ENCODE data around the gene MOB3A. TPM values are rescaled to one million over a fixed set of nuclear protein-coding genes. Genes with fewer than 3 reads are reported as not detected.

MOB3A gene
- total and polyA plus RNA-seq, 10 of the 15 experiments (the other 5 are each of a cell fraction or from before 2014, with no cell fraction given) = 7.5 to 229 (median 79.4) TPM

- peak; percentile 34; the same call in 1 of the 2 replicates for TF ChIP-seq LARP7 (IDR thresholded peaks at IDR 0.05)
- no peak for TF ChIP-seq SMC3 (IDR thresholded peaks at IDR 0.05; ENCODE audit: borderline replicate concordance, low read length)
- peak; percentile 65 for TF ChIP-seq POLR2AphosphoS5 (IDR thresholded peaks at IDR 0.05; ENCODE audit: low read length)
- Histone ChIP-seq H3K9ac (ENCODE audit: control insufficient read depth, insufficient read depth, low read length) (0 out of 2 replicates have a peak overlapping the region, but pooled peaks have one; percentile 9), H3K4me2 (ENCODE audit: control insufficient read depth, insufficient read depth) (peak overlapping the region; percentile 26), H3K4me1 (ENCODE audit: control insufficient read depth, insufficient read depth, low read length) (peaks cover 36% of the 10 kb centered on the region), H3K4me3 (peak overlapping the region; percentile 95), H3K79me2 (ENCODE audit: control insufficient read depth, insufficient read depth, low read length) (peaks cover 91% of the 10 kb centered on the region), H3K9me3 (replicated peaks; ENCODE audit: control insufficient read depth, insufficient read depth, low read length) (no peaks in the 10 kb centered on the region; the same call in 2 of the 3 replicates), H4K20me1 (ENCODE audit: control insufficient read depth, insufficient read depth) (peaks cover 36% of the 10 kb centered on the region), H3K27ac (ENCODE audit: control insufficient read depth, insufficient read depth) (no peak overlapping the region), H3K36me3 (ENCODE audit: control insufficient read depth in 2 of 2, insufficient read depth in 2 of 2, low read length in 1 of 2) (peaks cover 47 to 49% of the 10 kb centered on the region in 2 experiments), H3K27me3 (replicated peaks in 1 of 2; ENCODE audit: control insufficient read depth in 2 of 2, insufficient read depth in 2 of 2, low read length in 1 of 2) (no peaks in the 10 kb centered on the region), H2AFZ (ENCODE audit: control insufficient read depth, low read depth, low read length) (no peak overlapping the region)
- ATAC-seq (no peak), FAIRE-seq (no peak), DNase-seq (ENCODE audit: low read depth, low spot score) (no peak)
- 69% methylated on average over 31 of the region's 32 CpGs for WGBS (ENCODE audit: insufficient coverage, insufficient replicate concordance, low lambda C conversion rate, missing lambda C conversion rate)
- in situ Hi-C loops (cut with MboI) (no loop called here), intact Hi-C loops (cut with micrococcal nuclease; ENCODE audit: unreplicated experiment) (no loop called here)
- POLR2A ChIA-PET = no interaction called here
- CTCF ChIA-PET = no interaction called here
- RAD21 ChIA-PET (ENCODE audit: unreplicated experiment) = no interaction called here
- no TSS peak for BruUV-seq (replicated peaks)
- SMC1A ChIA-PET (ENCODE audit: uncharacterized antibody, unreplicated experiment) = no interaction called here
Observed at GRCh38 chr19:2079076-2079864, 16.9 kb downstream of the MOB3A start.

GRCh38 chr19:2077833-2078619 is 18.1 kb downstream of the MOB3A start:
- ChIA-PET SMC1A (ENCODE audit: uncharacterized antibody, unreplicated experiment) (no interaction called here), RAD21 (ENCODE audit: unreplicated experiment) (no interaction called here), CTCF (no interaction called here), POLR2A (interaction anchor here (0.6 kb wide), 1 partner anchor 52 kb away, joined by 4 read pairs; no protein-coding TSS in a partner anchor)
- ATAC-seq (no peak), DNase-seq (ENCODE audit: low read depth, low spot score) (no peak), FAIRE-seq (no peak)
- Histone ChIP-seq H3K9me3 (replicated peaks; ENCODE audit: control insufficient read depth, insufficient read depth, low read length) (no peaks in the 10 kb centered on the region; the same call in 2 of the 3 replicates), H3K27me3 (replicated peaks in 1 of 2; ENCODE audit: control insufficient read depth in 2 of 2, insufficient read depth in 2 of 2, low read length in 1 of 2) (no peaks in the 10 kb centered on the region), H3K27ac (ENCODE audit: control insufficient read depth, insufficient read depth) (no peak overlapping the region), H3K79me2 (ENCODE audit: control insufficient read depth, insufficient read depth, low read length) (peaks cover 87% of the 10 kb centered on the region), H3K9ac (ENCODE audit: control insufficient read depth, insufficient read depth, low read length) (no peak overlapping the region), H3K4me3 (peak overlapping the region; percentile 39; the same call in 1 of the 2 replicates), H3K4me1 (ENCODE audit: control insufficient read depth, insufficient read depth, low read length) (peaks cover 39% of the 10 kb centered on the region), H4K20me1 (ENCODE audit: control insufficient read depth, insufficient read depth) (peaks cover 38% of the 10 kb centered on the region), H3K4me2 (ENCODE audit: control insufficient read depth, insufficient read depth) (peak overlapping the region; percentile 55), H3K36me3 (ENCODE audit: control insufficient read depth in 2 of 2, insufficient read depth in 2 of 2, low read length in 1 of 2) (peaks cover 53 to 54% of the 10 kb centered on the region in 2 experiments), H2AFZ (ENCODE audit: control insufficient read depth, low read depth, low read length) (no peak overlapping the region)
- in situ Hi-C loops (cut with MboI) = no loop called here
- TSS peak; percentile 22 for BruUV-seq (replicated peaks)
- WGBS (ENCODE audit: insufficient coverage, insufficient replicate concordance, low lambda C conversion rate, missing lambda C conversion rate) = 96% methylated on average over 44 of the region's 44 CpGs
- intact Hi-C loops (cut with micrococcal nuclease; ENCODE audit: unreplicated experiment) = no loop called here
- no peak for TF ChIP-seq CEBPZ (IDR thresholded peaks at IDR 0.05; ENCODE audit: low read depth, low read length)
- TF ChIP-seq GATAD2B (conservative IDR thresholded peaks at IDR 0.05; ENCODE audit: low read depth) = no peak
- no peak for TF ChIP-seq USF2 (IDR thresholded peaks at IDR 0.05; ENCODE audit: borderline replicate concordance, low read depth, low read length)
- no peak for TF ChIP-seq BACH1 (IDR thresholded peaks at IDR 0.05; ENCODE audit: borderline replicate concordance)
- 0 out of 2 replicates have a peak, but pooled peaks have one; percentile 38 for TF ChIP-seq POLR2A (IDR thresholded peaks at IDR 0.05; ENCODE audit: low read depth, low read length)
- TF ChIP-seq MLLT1 (IDR thresholded peaks at IDR 0.05) = peak; percentile 63

All from GM12878 (cell line).